OCI-LY7 (cell line): Measurements from ENCODE around the gene NLGN4Y. TPM values are rescaled to one million over a fixed set of nuclear protein-coding genes. Genes with fewer than 3 reads are reported as not detected.

Experiments
- Bru-seq: library from RNA; stranded (reverse); fragments of 400-500 nt; gene quantifications from one replicate; lab custom pipeline; 2021; lab: Mats Ljungman, UMichigan
- BruChase-seq, 2 experiments: library from RNA; stranded (reverse); fragments of 400-500 nt; gene quantifications; one replicate each; lab custom pipeline; 2021; lab: Mats Ljungman, UMichigan
- BruUV-seq: library from RNA; stranded (reverse); fragments of 400-500 nt; replicated peaks from 2 replicates; lab custom pipeline; 2021; lab: Mats Ljungman, UMichigan
- CTCF ChIA-PET: fragments of 300-600 bp; sonication (Branson Sonifier 250); formaldehyde crosslinking; loops from one replicate; lab custom pipeline; 2022; ENCODE audit warnings: antibody characterized with exemption; ENCODE audit not compliant: unreplicated experiment; lab: Charles Lee
- POLR2A ChIA-PET: fragments of 300-600 bp; sonication (Branson Sonifier 250); formaldehyde crosslinking; loops from one replicate; lab custom pipeline; 2022; ENCODE audit warnings: antibody characterized with exemption; lab: Charles Lee
- DNase-seq: peaks from one replicate; pipeline ENCODE4 v3.0.0-alpha.2; 2015; ENCODE audit warnings: low spot score
- H2AFZ ChIP-seq: fragments of 200-600 bp; sonication (generic), shearing (Covaris generic); 2 replicates; pipeline ENCODE4 v1.6.1; 2014; ENCODE audit warnings: mild to moderate bottlenecking, antibody characterized with exemption, low read length, moderate library complexity
- H3K27ac ChIP-seq: fragments of 200-600 bp; sonication (generic); 2 replicates; pipeline ENCODE4 v1.5.1; 2014; ENCODE audit warnings: mixed run types, low read depth, mild to moderate bottlenecking, moderate library complexity, low read length, inconsistent platforms; ENCODE audit not compliant: poor library complexity, severe bottlenecking
- H3K36me3 ChIP-seq: fragments of 200-600 bp; sonication (generic); 2 replicates; pipeline ENCODE4 v1.6.1; 2014; ENCODE audit warnings: mild to moderate bottlenecking, antibody characterized with exemption, low read length, moderate library complexity, mixed read lengths; ENCODE audit not compliant: insufficient read depth
- H3K4me1 ChIP-seq: fragments of 200-600 bp; sonication (generic); 2 replicates; pipeline ENCODE4 v1.5.1; 2014; ENCODE audit warnings: mild to moderate bottlenecking, low read length; ENCODE audit not compliant: insufficient read depth, poor library complexity, severe bottlenecking
- H3K4me2 ChIP-seq: fragments of 200-600 bp; sonication (generic); 2 replicates; pipeline ENCODE4 v1.6.1; 2014; ENCODE audit warnings: mild to moderate bottlenecking, low read length
- H3K4me3 ChIP-seq: fragments of 200-600 bp; sonication (generic); 2 replicates; pipeline ENCODE4 v1.5.1; 2014; ENCODE audit warnings: mild to moderate bottlenecking, low read depth, low read length; ENCODE audit not compliant: poor library complexity, severe bottlenecking
- H3K79me2 ChIP-seq: fragments of 200-600 bp; sonication (generic); 2 replicates; pipeline ENCODE4 v1.6.1; 2016; ENCODE audit warnings: low read depth, mild to moderate bottlenecking, low read length, moderate library complexity, mixed read lengths; ENCODE audit not compliant: insufficient read depth
- H3K9me2 ChIP-seq: fragments of 200-600 bp; sonication (generic); 2 replicates; pipeline ENCODE4 v1.6.1; 2016; ENCODE audit warnings: mild to moderate bottlenecking, low read length, mixed read lengths; ENCODE audit not compliant: insufficient read depth
- H3K9me3 ChIP-seq: fragments of 200-600 bp; sonication (generic); 2 replicates; pipeline ENCODE4 v1.6.1; 2014; ENCODE audit warnings: mild to moderate bottlenecking, mixed run types, low read length, mixed read lengths
- H4K20me1 ChIP-seq: fragments of 200-600 bp; sonication (generic); 2 replicates; pipeline ENCODE4 v1.6.1; 2014; ENCODE audit warnings: mild to moderate bottlenecking, antibody characterized with exemption, low read length, moderate library complexity, mixed read lengths; ENCODE audit not compliant: insufficient read depth
- EZH2phosphoT487 ChIP-seq: fragments of 200-600 bp; sonication (generic); IDR thresholded peaks from 2 replicates; pipeline ENCODE4 v1.6.1; 2018; ENCODE audit warnings: low read depth, borderline replicate concordance, mild to moderate bottlenecking, mixed run types, antibody characterized with exemption, low read length, moderate library complexity, mixed read lengths
- intact Hi-C: fragments of 100-400 bp; cut with micrococcal nuclease; formaldehyde crosslinking; loops from one replicate; pipeline ENCODE4 v1.10.0; 2022; ENCODE audit not compliant: unreplicated experiment
- long read RNA-seq: library from polyadenylated mRNA; stranded (forward); transcript quantifications from one replicate; pipeline ENCODE4 v2.0.0, GENCODE V29; 2022
- total RNA-seq, 2 experiments: library from RNA; depleted of rRNA in 1 of 2; stranded (reverse); fragments of >200 nt in 1 of 2; shearing (Covaris generic) in 1 of 2; gene quantifications; 2 replicates each; pipeline ENCODE4 v1.2.3, GENCODE V29; 2014 to 2022
- TF ChIP-seq, protein P1 (sequence below): fragments of 200-600 bp; sonication (generic); conservative IDR thresholded peaks from 2 replicates; pipeline ENCODE4 v1.5.1; 2014; ENCODE audit warnings: mild to moderate bottlenecking, antibody characterized with exemption, low read length, moderate library complexity, mixed read lengths

Gene NLGN4Y
- total RNA-seq (2014; rRNA removed; shearing (Covaris generic)) (not detected in 2 replicates), total RNA-seq (2022) (not detected in 2 replicates), Bru-seq, nascent RNA (percentile 1 among the genes with signal in this experiment), BruChase-seq, experiment 1, labeled RNA remaining after a 6-hour chase (percentile 9 among the genes with signal in this experiment), BruChase-seq, experiment 2, labeled RNA remaining after a 2-hour chase (percentile 6 among the genes with signal in this experiment)
- long read RNA-seq: 0 reads

DNA sequence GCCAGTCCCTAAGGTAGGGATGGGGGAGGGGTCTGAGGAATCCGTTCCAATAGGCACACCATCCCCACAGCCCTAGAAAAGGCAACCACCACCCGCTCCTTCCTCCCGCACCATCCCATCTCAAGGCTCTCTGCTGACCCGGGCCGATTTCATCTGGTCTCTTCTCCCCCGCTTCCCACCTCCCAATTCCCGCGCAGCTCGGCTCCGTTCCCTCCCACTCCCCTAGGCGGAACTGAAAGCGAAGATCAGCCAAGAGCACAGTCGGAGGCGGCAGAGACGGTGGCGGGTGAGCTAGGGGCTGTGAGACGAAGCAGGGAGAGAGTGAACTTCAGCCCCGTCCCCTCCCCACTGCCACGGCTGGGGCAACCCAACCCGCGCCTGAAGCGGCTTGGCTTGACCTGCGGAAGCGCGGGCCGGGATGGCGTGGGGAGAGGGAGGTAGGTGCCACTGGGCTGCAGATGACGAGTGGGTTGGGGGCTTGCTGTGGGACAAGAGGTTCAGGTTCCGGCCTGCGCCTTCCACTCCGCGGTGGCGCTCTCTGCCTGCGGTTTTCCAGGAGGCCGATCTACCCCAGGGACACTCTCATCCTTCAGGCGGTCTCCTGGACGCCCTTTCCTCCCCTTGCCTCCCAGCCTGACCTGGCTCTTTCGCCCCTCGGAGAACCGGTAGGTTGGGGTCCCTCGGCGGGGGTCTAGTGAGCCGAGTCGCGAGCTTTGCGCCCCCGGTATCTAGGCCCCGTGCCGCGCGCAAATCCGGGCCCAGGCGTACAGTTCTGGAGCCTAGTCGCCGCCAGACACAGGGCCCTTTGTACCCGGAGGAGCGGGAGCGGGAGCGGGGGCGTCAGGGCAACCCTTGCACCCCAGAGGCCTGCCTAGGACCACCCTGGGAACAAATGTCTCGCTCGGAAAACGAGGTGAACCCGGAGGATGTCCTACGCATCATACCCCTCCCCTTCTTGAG, at the start of gene NLGN4Y:
Gene NLGN4Y (plus strand): TSS at position 258 of the 960 bp plus-strand sequence. CDS start 97,591 bp downstream, outside the sequence.
- no peaks in the 10 kb centered on the region for H3K9me2 ChIP-seq
- H3K4me2 ChIP-seq: no peak within 1 kb of the TSS
- POLR2A ChIA-PET: no interaction called here
- no peak within 1 kb of the TSS for H3K27ac ChIP-seq
- H2AFZ ChIP-seq: no peak within 1 kb of the TSS
- no peaks in the 10 kb centered on the region for H3K4me1 ChIP-seq
- TF ChIP-seq, protein P1, sequence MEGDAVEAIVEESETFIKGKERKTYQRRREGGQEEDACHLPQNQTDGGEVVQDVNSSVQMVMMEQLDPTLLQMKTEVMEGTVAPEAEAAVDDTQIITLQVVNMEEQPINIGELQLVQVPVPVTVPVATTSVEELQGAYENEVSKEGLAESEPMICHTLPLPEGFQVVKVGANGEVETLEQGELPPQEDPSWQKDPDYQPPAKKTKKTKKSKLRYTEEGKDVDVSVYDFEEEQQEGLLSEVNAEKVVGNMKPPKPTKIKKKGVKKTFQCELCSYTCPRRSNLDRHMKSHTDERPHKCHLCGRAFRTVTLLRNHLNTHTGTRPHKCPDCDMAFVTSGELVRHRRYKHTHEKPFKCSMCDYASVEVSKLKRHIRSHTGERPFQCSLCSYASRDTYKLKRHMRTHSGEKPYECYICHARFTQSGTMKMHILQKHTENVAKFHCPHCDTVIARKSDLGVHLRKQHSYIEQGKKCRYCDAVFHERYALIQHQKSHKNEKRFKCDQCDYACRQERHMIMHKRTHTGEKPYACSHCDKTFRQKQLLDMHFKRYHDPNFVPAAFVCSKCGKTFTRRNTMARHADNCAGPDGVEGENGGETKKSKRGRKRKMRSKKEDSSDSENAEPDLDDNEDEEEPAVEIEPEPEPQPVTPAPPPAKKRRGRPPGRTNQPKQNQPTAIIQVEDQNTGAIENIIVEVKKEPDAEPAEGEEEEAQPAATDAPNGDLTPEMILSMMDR: no peak
- no peak for TF ChIP-seq EZH2phosphoT487
- no peak for DNase-seq
- H3K79me2 ChIP-seq: no peaks in the 10 kb centered on the region
- BruUV-seq: no TSS peak
- no peaks in the 10 kb centered on the region for H3K9me3 ChIP-seq
- H4K20me1 ChIP-seq: no peaks in the 10 kb centered on the region
- CTCF ChIA-PET: no interaction called here
- H3K4me3 ChIP-seq: no peak within 1 kb of the TSS
- intact Hi-C loops: no loop called here
- H3K36me3 ChIP-seq: no peaks in the 10 kb centered on the region

GRCh38 chrY:14485935-14486334, 38.4 kb upstream of the NLGN4Y start:
- intact Hi-C loops: no loop called here
- TF ChIP-seq, protein P1: no peak
- TF ChIP-seq EZH2phosphoT487: no peak
- Histone ChIP-seq H3K4me3 (no peak overlapping the region), H3K4me2 (no peak overlapping the region), H4K20me1 (no peaks in the 10 kb centered on the region), H3K36me3 (no peaks in the 10 kb centered on the region), H3K27ac (no peak overlapping the region), H2AFZ (no peak overlapping the region), H3K4me1 (no peaks in the 10 kb centered on the region), H3K79me2 (no peaks in the 10 kb centered on the region), H3K9me2 (no peaks in the 10 kb centered on the region), H3K9me3 (no peaks in the 10 kb centered on the region)
- BruUV-seq: no TSS peak
- no peak for DNase-seq
- ChIA-PET POLR2A (no interaction called here), CTCF (no interaction called here)
